DMS 273 (cell line): Measurements from ENCODE around the gene DCXR.

Experiments used
- DNase-seq: peaks from one replicate; lab custom pipeline; 2025; ENCODE audit not compliant: unreplicated experiment; lab: John Stamatoyannopoulos, UW

The DCXR gene

GRCh38 chr17:82055965-82056728 is 18.6 kb upstream of the DCXR start:
- DNase-seq: no peak

- no peak for DNase-seq
Measured at GRCh38 chr17:82055023-82055964, 17.8 kb upstream of the DCXR start.

GRCh38 chr17:82054351-82055022 is 17.0 kb upstream of the DCXR start:
- no peak for DNase-seq

DNA sequence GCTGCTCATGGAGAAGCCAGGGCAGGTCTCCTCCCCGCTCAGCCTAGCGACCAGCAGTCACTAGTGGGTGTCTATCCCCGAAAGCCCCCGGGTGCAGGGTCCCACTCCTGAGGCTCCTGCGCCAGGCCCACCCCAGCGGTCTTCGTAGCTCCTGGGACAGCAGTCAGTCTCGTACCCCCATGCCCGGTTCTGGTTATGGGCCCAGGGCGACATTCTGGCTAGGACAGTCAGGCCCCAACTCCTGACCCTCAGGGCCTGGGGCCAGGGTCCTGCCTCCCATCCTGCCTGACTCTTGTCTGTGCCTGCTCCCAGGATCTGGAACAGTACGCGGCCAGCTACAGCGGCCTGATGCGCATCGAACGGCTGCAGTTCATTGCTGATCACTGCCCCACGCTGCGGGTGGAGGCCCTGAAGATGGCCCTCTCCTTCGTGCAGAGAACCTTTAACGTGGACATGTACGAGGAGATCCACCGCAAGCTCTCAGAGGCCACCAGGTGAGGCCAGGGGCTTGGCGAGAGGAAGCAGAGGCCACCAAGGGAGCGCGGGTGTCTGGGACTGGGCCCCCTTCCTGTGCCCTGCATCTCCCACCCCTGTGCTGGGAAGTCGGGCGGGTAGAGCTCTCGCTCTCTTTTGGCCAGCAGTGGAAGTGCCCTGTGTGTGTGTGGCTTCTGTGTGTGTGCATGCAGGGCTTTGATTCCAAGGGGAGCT is 16.2 kb upstream of the DCXR start:
- no peak for DNase-seq

DNA sequence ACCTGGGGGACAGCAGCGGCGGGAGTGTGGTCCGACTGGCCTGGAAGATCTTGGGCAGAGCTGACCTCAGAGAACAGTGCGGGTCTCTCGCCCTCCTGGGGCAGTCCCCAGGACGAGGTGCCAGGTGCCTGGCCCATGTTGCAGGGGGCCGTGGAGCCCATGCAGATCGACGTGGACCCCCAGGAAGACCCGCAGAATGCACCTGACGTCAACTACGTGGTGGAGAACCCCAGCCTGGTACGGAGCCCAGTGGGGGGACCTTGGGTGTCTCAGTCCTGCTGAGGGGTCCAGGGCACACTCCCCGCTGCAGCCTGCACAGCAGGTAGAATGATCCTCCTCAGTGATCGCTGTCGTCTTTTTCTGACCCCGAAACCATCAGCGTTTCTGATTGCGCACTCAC is 15.6 kb upstream of the DCXR start:
- no peak for DNase-seq

DNA sequence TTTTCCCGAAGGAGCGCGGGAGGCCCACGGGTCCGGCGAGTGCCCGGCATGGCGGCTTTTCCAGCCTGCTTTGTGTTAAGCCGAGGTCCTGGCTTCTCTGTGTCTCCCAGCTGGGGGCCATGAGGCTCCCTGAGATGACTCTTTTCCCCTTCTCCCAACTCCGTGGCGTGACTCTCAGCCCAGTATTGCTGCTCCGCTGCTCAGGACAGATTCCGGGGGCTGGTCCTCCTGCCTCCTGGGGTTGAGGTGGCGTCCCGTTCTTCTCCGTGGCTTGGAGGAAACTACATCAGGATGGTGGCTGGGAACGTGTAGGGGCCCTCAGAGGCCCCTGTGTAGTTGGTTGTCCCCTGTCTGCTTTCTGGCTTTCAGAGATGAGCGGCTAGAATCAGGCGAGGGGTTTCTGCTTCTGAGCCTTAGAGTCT is 15.2 kb upstream of the DCXR start:
- no peak for DNase-seq

GRCh38 chr17:82051776-82052637 is 14.5 kb upstream of the DCXR start, which contains the start of the genes GPS1 and RFNG:
GPS1 (plus strand) TSS chr17:82051898; CDS start chr17:82051932, 34 bp downstream.
RFNG (minus strand) TSS chr17:82051811; CDS start chr17:82051766, 45 bp downstream.
- peak; percentile 83 for DNase-seq

- no peak for DNase-seq
Measured at GRCh38 chr17:82050761-82051641, 13.5 kb upstream of the DCXR start.

- DNase-seq: no peak
Measured at GRCh38 chr17:82050152-82050760, 12.8 kb upstream of the DCXR start.

DNA sequence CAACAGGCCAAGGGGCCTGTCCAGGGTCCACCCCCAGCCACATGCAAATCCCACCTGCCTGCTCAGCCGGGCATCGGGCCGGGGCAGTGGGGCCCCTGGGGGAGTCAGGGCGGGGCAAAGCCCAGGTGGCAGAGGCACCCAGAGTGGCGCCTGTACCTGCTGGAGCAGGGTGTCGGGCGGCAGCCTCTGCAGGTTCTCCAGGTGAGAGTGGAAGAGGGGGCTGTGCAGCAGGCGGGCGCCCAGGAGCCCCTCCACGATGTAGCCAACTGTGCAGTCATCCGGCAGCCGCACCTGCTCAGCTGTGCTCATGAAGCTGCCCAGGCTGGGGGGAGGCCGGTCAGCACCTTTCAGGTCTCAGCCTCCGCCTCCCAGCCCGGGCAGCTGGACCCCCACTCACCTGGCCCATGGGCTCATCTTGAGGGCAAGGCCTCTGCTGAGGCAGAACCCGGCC is 12.0 kb upstream of the DCXR start:
- no peak for DNase-seq

DNA sequence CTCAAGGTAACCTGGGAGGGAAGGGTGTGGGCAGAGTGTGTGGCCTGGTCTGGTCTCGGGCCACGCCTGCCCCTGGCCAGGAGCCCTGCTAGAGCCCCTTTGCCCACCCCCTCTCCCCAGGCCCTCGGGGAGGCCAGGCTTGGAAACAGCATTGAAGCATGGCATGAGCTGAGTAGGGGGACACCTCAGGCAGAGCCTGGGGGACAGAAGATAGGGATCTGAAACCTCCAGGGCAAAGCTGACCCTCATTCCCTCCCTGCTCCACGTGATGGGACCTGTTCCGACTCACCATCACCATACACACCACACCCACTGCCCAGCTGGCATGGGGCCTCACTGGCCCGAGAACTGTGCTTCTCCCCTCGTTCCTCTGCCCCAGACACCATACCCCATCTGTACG is 11.6 kb upstream of the DCXR start:
- no peak for DNase-seq

- no peak for DNase-seq
Measured at GRCh38 chr17:82048571-82048971, 11.1 kb upstream of the DCXR start.

GRCh38 chr17:82047914-82048570 is 10.5 kb upstream of the DCXR start:
- DNase-seq: no peak

DNA sequence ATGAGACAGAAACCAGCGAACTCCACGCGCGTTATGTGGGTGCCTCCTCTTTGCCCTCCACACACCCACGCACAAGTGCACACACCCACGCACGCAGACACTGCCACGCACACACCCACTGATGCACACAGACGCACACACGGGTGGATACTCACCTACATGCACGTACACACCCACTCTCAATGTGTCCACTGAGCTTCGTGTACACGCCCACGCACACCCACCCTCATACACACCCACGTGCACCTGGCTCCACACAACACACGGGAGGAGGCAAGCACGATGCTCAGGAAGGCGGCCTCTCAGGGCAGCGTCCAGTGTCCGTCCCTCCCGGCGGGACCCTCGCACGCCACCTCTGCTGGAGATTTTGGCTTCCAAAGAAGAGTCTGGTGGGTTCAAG is 9.9 kb upstream of the DCXR start:
- no peak for DNase-seq

DNA sequence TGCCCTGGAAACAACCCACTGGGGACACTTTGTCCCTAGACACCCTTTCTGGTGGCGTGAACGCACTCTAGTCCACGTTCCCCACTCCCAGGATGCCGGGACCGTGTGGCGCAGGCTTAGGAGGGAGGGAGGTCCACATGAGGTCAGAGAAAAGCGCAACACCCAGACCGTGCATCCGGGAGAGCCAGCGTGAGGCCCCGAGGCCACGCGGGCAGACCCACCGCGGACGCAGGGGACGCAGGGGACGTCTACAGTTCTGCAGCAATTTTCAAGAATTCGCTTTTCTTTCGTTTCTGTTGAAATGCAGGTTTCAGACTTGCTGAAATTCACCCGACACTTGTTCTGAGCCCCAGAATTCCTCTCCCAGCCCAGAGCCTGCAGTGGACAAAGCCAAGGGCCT is 9.4 kb upstream of the DCXR start:
- DNase-seq: no peak

DNA sequence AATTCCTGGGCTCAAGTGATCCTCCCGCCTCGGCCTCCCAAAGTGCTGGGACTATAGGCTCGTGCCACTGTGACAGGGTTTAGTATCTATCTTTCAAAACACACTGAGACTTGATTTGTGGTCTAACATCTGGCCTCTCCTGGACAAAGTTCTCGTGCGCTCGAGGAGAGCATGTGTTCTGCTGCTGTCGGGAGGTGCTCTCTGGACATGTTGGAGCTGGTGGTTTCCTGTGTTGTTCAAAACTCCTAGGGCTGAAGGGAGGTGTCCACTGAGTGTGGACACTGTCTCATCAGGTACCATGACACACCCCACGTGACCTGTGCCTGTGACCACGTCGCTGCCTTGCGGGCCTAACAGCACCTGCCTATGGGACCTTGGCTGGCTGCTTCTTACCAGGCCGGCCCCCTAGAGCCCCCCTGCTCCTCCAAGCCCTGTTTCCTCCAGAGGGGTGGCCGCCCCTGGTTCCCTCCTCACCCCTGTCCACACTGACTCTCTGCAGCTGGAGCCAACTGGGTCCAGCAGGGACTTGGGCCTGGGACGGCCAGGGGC is 8.5 kb upstream of the DCXR start:
- no peak for DNase-seq

DNA sequence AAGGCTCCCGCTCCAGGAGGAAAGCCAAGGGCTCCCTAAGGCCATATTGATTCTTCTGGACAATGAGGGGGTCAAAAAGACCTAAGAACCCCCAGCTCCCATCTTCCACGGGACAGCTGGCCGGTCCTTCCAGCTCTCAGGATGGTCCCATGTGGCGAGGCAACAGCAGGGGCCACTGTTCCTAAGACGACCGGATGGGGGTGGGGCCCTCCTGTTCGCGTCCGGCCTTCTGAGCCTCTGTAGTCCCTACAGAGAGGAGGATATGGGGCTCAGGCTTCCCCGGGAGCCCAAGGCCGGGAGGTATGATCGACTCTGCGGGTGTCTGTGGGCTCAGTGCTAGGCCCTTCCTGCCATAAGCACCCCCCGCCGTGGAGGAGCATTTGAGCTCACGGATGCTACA is 6.0 kb upstream of the DCXR start:
- DNase-seq: no peak

DNA sequence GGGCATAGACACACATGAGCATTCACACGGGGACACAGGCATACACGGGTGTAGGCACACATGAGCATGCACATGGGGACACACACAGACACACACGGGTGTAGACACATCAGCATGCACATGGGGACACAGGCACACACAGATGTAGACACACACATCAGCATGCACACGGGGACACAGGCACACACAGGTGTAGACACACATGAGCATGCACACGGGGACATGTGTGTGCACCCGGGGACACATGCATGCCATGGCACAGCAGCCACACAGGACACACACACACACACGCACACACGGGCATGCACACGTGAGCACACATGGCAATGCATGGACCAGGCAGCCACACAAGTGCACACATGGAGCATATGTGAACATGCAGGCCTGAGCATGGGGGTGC is 5.2 kb upstream of the DCXR start:
- no peak for DNase-seq
